GM18526 (cell line): ENCODE measurements around the gene MAGEB17.

ENCODE experiments used
- POLR2A ChIP-seq: IDR thresholded peaks from 3 replicates; pipeline ENCODE4 v1.6.1; 2011; ENCODE audit not compliant: insufficient read length; ENCODE audit errors: extremely low read depth

MAGEB17 gene

GRCh38 chrX:16167181-16167580 is at the start of gene MAGEB17:
TSS of gene MAGEB17 (plus strand) at chrX:16167481. CDS start at chrX:16170383, 2,902 bp downstream.
- no peak for TF ChIP-seq POLR2A

GRCh38 chrX:16119353-16120220 is 47.7 kb upstream of the MAGEB17 start:
- TF ChIP-seq POLR2A: no peak

GRCh38 chrX:16120431-16120830 is 46.9 kb upstream of the MAGEB17 start:
- no peak for TF ChIP-seq POLR2A

- no peak for TF ChIP-seq POLR2A
These were observed 44.0 kb upstream of the MAGEB17 start, which contains the start of gene GRPR for GRCh38 chrX:16123222-16123786. TSS of gene GRPR (plus strand) at chrX:16123565. CDS start at chrX:16123954, 389 bp downstream.

GRCh38 chrX:16124201-16124600 is 43.1 kb upstream of the MAGEB17 start:
- no peak for TF ChIP-seq POLR2A

- no peak for TF ChIP-seq POLR2A
These were observed 41.6 kb upstream of the MAGEB17 start for GRCh38 chrX:16125520-16126149.

GRCh38 chrX:16130707-16131106 is 36.6 kb upstream of the MAGEB17 start:
- TF ChIP-seq POLR2A: no peak

GRCh38 chrX:16134936-16135335 is 32.3 kb upstream of the MAGEB17 start:
- no peak for TF ChIP-seq POLR2A

GRCh38 chrX:16136080-16136479 is 31.2 kb upstream of the MAGEB17 start:
- no peak for TF ChIP-seq POLR2A

GRCh38 chrX:16137416-16138107 is 29.7 kb upstream of the MAGEB17 start:
- TF ChIP-seq POLR2A: no peak

- no peak for TF ChIP-seq POLR2A
These were observed 29.2 kb upstream of the MAGEB17 start for GRCh38 chrX:16138108-16138427.

- TF ChIP-seq POLR2A: no peak
These were observed 26.8 kb upstream of the MAGEB17 start for GRCh38 chrX:16140448-16140847.

GRCh38 chrX:16140983-16141382 is 26.3 kb upstream of the MAGEB17 start:
- TF ChIP-seq POLR2A: no peak

- no peak for TF ChIP-seq POLR2A
These were observed 25.6 kb upstream of the MAGEB17 start for GRCh38 chrX:16141422-16142245.

- no peak for TF ChIP-seq POLR2A
These were observed 25.1 kb upstream of the MAGEB17 start for GRCh38 chrX:16142246-16142558.
